Spleen (tissue), 7 donors: ENCODE data around the gene ABCA13.
A peak's percentile ranks its signal among the peaks of the same experiment; 100 is the strongest.

ENCODE experiments used
- CTCF ChIP-seq, 11 experiments: fragments of 200-600 bp in 7 of 11; fragments of 450-650 bp in 4 of 11; sonication (generic) in 4 of 11; IDR thresholded peaks in 8 of 11; conservative IDR thresholded peaks in 3 of 11; 1 replicate in 7 of 11; 2 replicates in 4 of 11; pipeline versions ENCODE4 v1.4.0 to v1.8.0; 2016 to 2021; ENCODE audit warnings: antibody characterized with exemption in 11 of 11, inconsistent platforms in 4 of 11, mild to moderate bottlenecking in 1 of 11
- POLR2AphosphoS5 ChIP-seq, 3 donors: sonication (generic); formaldehyde crosslinking; IDR thresholded peaks; one replicate each; pipeline ENCODE4 v1.5.1; 2017; ENCODE audit warnings: antibody characterized with exemption in 3 of 3
- donor health status: DM: no; HTN: no; CAD: no; lungs with moderate emphysema.
- donor health status: DM: no; HTN: no; CAD: no.
- donor health status: DM: no; HTN: no; CAD: no.

- TF ChIP-seq CTCF (IDR thresholded peaks at IDR 0.05 in 8 of 11, conservative IDR thresholded peaks at IDR 0.05 in 3 of 11) (peak in 4 of 11 experiments; percentile 11 to 43 (median 33)), POLR2AphosphoS5 (IDR thresholded peaks at IDR 0.05) (no peak)
Observed at GRCh38 chr7:48337012-48337621, 165.9 kb downstream of the ABCA13 start.
